C4-2B (cell line): Measurements from ENCODE around the gene SIVA1.

Experiments used
- CTCF ChIP-seq: fragments of 450-650 bp; conservative IDR thresholded peaks from 2 replicates; pipeline ENCODE4 v1.5.1; 2017; ENCODE audit warnings: mild to moderate bottlenecking
- ZFX ChIP-seq: fragments of 450-650 bp; IDR thresholded peaks from 2 replicates; pipeline ENCODE4 v1.6.1; 2017

- no peak; the same call in 1 of the 2 replicates for TF ChIP-seq CTCF
- no peak for TF ChIP-seq ZFX
Measured at GRCh38 chr14:104731320-104732294, 21.3 kb upstream of the SIVA1 start.
